Bone marrow (tissue), 2 donors: ENCODE results near the gene IDI2.

ENCODE experiments used
- DNase-seq, 2 donors: peaks; one replicate each; lab custom pipeline; 2025; lab: John Stamatoyannopoulos, UW

IDI2 gene

DNA sequence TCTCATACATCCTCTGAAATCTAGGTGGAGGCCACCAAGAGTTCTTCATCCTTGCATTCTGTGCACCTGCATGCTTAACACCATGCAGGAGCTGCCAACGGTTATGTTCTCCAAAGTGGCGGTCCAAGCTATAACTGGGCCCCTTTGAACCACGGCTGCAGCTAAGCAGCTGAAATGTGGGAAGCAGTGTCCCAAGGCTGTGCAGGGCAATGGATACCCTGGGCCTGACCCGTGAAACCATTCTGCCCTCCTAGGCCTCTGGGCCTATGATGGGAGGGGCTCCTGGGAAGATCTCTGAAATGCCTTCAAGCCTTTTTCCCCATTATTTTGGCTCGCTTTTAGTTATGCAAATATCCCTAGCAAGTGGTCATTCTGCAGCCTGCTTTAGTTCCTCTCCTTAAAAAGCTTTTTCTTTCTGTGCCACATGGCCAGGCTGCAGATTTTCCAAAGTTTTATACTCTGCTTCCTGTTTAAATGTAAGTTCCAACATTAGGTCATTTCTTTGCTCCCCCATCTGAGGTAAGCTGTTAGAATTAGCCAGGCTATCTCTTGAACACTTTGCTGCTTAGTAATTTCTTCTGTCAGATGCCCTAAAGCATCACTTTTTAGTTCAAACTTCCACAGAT is 45.1 kb downstream of the IDI2 start:
- no peak for DNase-seq

DNA sequence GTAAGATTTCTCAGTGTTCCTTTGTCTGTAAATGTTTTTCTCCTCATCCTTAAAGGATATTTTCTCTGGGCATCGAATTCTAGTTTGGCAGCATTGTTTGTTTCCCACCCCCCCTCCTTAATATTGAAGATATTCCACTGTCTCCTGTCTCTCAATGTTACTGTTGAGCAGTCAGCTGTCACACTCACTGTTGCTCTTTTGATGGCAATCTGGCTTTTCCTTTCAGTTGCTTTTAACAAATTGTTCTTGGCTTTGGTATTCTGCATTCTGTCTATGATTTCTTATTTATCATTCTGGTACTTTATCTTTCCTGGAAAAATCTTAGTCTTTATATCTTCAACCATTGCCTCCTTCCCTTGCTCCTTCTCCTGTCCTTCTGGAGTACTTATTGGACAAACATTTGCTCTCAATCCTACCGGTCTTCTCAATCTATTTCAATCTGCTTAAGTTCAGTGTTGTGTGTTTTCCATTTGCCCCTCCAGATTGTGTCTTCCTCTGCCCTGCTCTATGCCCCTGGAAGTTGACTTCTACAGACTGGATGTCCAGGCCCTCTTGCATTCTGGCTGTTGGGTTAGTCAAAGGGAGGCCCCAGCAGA is 46.7 kb downstream of the IDI2 start:
- DNase-seq: no peak

DNA sequence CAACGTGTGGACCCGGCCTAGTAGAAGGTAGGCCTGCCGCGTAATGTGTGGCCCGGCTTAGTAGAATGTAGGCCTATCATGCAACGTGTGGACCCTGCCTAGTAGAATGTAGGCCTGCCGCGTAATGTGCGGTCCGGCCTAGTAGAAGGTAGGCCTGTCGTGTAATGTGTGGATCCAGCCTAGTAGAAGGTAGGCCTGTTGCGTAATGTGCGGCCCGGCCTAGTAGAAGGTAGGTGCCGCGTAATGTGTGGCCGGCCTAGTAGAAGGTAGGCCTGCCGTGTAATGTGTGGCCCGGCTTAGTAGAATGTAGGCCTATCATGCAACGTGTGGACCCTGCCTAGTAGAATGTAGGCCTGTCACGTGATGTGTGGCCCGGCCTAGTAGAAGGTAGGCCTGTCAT is 49.3 kb downstream of the IDI2 start:
- DNase-seq: no peak

DNA sequence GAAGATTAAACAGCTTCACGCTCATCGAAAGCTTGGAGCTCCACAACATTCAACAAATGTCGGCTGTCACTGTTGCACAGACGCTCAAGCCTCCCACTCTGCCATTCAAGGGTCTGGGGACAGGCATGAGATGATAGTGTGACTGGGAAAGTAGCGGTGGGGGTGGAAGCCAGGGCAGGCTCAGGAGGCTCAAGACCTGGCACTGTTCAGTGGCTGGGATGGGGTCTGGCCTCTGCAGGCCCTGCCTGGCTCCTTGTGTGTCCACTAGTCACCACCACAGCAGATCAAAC is 50.9 kb downstream of the IDI2 start:
- no peak for DNase-seq

DNA sequence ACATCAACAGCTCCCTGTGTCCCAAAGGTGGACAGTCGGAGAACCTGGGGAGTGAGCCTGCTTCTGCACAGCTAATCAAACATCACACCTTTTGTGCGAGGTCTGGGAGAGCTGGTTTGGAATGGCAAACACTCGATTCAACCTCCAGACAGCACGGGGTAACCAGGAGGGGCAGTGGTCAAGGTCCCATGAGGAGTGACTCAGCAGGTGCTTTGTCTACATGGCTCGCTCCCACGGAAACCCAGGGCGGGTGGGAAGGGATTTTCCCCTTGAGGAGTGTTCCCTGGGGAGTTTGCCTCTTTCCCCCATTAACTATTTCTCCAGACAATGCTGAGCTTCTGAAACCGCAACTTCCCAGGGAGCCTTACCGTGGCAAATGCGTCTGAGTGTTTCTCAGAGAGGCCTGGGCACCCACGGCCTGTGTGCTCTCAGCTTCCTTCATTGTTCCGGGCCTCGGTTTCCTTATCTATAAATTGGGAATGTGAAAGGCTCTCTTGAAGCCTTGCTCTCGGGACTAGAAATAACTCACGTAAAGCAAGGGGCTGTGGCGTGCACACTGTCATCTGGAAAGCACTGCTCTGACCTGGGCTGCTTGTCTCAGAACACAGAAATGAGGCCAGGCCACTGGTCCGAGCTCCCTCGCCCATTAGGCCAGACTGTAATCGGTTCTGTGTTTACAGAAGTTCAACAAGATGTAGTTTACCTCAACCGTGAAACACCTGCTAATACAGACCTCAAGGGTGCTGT is 51.4 kb downstream of the IDI2 start:
- DNase-seq: no peak

DNA sequence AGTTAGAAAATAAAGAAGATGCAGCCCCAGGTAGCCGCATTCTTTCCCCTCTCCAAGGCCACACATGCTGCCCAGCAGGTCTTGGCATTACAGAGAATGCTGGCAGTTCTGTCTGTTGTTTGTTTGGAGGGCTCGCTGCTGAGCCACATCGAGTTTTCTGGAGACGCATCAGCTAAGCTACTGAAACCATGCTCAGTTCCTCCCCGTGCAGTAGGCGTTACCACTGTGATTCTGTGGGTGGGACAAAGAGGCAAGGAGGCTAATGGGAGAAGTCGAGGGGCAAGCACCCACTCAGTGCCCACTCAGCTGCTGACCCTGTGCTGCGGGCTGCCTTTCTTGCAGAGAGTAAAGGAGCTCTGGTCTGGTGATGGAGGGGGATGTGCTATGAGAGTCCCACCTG is 52.9 kb downstream of the IDI2 start:
- no peak for DNase-seq

DNA sequence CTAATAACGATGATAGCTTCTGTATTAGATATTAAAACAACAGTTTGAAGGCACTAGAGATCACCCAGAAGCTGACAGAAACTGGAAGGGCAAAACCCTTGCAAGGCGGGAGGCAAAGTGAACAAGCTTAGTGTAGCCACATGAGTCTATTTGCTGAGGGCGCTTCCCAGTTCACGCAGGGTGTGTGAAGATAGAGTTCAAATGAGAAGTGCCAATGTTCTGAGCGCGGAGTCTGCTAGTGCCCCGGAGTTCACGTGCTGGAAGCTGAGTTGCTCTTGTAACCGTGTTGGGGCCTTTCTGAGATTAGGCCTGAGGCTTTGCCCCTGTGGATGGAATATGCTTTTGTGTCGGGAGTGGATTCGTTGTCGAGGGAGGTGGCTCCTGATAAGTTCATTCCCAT is 54.0 kb downstream of the IDI2 start:
- no peak for DNase-seq

DNA sequence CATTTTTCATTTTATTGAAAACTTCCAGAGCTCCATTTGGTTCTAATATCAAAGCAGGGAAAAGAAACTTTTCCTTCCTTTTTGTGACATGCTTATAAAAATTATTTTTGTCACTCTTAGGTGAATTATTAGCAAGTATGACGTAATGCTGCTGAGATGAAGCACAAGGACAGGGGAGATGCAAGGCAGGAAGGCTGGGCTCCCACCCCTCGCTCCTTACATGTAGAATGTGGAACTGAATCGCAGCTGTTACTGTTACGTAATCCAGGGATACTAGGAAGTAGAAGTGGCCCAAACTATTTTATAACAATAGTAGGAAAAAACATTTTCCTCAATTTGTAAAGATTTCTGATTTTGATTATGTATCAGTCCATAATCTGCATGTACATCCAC is 54.5 kb downstream of the IDI2 start:
- DNase-seq: no peak

DNA sequence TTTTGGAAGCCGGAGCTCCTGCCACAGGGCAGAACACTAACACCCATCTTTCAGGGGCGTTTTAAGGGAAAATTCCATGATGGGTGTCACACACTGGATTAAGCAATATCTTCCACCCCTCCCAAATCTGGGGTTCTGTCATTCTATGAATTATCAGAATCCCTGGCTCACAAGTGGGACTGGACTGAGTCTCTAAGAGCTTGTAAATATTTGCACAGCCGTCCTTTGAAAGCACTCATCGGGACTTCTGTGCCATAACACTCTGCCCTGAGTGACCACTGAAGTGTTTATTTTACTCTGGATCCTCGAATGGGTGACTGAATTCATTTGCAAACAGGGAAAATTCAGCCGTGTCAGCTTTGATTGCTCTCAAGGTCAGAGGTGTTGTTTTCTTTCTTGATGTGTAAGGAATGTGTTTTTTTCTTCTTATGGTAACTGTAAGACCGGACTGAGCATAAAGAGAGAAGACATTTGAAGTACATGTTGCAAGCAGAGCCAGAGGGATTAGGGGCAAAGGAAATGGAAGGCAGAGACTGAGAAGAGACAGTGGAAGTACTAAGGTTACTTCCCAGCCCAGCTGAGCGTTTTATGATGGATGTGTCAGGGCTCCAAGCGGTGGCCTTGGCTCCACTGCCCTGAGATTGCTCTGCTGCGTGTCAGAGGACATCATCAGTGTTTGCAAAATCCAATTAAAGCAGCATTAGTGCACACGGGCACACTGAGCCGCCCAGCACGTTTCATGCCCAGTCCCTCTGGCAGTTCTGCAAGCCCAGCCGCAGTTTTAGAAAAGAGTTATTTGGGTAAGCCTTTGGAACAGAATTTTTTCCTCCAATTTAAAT is 55.1 kb downstream of the IDI2 start:
- no peak for DNase-seq

DNA sequence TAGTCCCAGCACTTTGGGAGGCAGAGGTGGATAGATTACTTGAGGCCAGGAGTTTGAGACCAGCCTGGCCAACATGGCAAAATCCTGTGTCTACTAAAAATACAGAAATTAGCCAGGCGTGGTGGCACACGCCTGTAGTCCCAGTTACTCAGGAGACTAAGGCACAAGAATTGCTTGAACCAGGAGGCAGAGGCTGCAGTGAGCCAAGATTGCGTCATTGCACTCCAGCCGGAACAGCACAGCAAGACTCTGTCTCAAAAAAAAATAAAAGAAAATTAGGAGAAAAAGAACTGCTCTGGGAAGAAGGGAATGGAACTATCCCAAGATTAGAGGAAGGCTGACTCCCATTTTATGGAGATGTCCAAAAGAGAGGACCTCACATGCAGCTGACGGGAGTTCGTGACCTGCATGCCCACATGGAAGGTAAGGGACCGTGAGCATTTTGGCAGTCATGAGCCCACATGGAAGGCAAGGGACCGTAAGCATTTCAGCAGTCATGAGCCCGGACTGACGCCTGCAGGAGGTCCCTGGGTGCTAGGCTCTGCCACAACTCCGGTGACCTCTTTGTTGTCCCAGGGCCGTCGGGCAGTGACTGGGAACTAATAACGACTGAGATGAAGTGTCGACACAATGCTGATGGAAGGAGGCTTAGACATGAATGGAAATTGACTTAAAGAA is 56.0 kb downstream of the IDI2 start:
- no peak for DNase-seq
